VCaP (cell line): Measurements from ENCODE around the gene SDHC.

ENCODE experiments used
- H3K27ac ChIP-seq: fragments of 450-650 bp; 2 replicates; pipeline ENCODE4 v1.5.1; 2017
- TF ChIP-seq, protein P1 (sequence below): fragments of 450-650 bp; conservative IDR thresholded peaks from 2 replicates; pipeline ENCODE4 v1.5.1; 2017; ENCODE audit warnings: mild to moderate bottlenecking, moderate library complexity

The SDHC gene

DNA sequence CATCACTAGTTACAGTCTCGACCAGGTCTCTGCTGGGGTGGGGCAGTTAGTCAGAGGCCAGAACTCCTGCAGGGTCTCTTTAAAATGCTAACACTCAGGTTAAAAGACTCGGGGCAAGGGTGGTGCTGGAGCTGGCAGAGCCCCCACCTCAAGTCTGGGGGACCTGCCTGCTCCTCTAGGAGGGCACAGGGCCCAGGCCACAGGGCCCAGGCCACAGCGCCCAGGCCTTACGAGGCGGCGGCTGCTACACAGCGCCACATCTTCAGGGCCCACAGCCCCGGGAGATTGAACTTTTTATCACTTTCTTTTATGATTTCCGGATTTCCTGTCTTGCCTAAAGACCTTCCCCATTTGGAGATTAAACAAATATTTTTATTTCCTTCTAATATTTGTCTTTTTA, 14.8 kb upstream of the SDHC start:
- peak overlapping the region; percentile 70 for H3K27ac ChIP-seq
- TF ChIP-seq, protein P1, sequence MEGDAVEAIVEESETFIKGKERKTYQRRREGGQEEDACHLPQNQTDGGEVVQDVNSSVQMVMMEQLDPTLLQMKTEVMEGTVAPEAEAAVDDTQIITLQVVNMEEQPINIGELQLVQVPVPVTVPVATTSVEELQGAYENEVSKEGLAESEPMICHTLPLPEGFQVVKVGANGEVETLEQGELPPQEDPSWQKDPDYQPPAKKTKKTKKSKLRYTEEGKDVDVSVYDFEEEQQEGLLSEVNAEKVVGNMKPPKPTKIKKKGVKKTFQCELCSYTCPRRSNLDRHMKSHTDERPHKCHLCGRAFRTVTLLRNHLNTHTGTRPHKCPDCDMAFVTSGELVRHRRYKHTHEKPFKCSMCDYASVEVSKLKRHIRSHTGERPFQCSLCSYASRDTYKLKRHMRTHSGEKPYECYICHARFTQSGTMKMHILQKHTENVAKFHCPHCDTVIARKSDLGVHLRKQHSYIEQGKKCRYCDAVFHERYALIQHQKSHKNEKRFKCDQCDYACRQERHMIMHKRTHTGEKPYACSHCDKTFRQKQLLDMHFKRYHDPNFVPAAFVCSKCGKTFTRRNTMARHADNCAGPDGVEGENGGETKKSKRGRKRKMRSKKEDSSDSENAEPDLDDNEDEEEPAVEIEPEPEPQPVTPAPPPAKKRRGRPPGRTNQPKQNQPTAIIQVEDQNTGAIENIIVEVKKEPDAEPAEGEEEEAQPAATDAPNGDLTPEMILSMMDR: 0 out of 2 replicates have a peak, but pooled peaks have one; percentile 10

DNA sequence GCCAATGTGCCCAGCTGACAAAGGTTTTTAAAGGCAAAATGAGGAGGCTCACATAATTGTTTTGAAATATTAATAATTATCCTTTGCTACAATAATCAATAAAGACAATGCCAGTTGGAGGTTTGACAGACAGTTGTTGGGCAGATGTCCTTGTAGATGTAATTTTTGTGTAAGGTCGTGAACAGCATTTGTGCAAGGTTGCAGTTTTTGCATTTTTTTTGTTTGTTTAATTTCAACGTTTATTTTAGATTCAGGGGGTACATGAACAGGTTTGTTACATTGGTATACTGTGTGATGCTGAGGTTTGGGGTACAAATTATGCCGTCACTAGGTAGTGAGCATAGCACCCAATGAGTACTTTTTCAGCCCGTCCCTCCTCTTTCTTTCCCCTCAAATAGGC, 13.7 kb upstream of the SDHC start:
- TF ChIP-seq, protein P1: no peak
- peak overlapping the region; percentile 70 for H3K27ac ChIP-seq

DNA sequence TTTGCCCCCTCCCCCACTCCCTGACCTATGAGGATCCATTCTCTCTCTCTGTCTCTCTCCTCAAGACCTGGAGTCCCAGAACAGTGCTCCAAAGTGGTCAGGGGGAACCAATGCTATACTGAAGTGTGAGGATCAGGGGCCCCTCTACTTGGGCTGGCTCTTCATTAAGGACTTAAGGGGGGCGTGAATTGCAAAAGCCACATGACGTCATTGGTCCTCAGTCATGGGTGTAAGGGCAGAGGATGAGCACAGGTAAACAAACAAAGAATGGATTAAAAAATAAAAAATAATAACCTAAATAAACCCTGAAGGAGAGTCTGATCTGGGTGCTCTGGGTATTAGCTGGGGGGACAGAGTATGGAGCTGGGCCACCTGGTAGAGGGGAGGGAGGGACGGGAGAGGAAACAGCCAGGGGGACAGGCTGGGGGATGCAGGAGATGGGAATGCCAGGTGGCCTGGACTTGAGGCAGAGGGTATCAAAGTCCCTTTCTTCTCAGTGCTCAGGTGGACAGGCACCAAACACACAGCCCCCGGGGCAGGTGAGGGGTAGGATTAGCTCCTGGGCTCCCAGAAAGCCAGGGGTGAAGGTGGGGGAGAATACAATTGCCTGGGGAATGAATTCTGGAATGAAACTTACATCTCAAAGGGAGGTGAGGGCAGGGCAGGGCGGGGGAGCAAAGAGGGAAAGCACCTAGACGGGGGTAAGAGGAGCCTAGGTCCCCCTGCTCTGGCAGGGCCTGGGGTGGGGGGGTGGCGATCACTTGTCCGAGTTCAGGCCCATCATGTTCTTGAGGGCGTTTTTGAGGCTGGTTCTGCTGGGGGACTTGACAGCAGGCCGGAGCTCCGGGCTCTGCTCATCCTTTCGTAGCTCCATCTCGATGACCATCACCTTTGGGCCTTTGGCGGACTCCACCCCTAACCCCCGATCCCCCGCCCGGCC, 9.0 kb upstream of the SDHC start:
- H3K27ac ChIP-seq: no peak overlapping the region
- TF ChIP-seq, protein P1: no peak

DNA sequence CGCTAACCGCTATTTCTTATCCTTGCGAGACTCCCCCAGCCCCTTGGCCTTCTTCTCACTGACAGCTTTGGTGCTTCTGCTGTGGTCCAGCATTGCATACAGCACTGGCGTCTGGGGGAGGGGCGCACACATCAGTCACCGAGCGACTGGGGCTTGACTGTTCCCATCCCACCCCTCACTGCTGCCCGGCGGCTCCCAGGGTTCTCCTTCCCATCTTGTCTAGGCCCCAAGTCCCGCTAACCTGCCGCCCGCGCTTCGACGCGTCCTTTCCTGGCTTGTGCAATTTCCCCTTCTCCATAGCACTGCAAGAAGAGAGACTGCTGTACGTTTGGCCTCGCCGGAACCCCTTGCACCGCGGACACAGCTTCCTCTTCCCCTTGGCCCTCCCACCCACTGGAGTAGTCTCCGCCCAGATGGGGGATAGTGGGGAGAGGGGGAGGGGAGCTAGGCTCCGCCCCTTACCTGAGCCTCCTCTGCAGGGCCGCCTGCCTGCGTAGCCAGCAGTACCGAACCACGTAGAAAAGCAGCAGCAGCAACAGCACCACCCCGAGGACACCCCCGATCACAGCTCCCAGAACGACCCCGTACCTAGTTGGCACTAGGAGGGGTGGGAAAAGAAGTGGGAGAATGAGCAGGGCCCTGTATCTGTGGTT, 8.2 kb upstream of the SDHC start:
- TF ChIP-seq, protein P1: no peak
- no peak overlapping the region for H3K27ac ChIP-seq

DNA sequence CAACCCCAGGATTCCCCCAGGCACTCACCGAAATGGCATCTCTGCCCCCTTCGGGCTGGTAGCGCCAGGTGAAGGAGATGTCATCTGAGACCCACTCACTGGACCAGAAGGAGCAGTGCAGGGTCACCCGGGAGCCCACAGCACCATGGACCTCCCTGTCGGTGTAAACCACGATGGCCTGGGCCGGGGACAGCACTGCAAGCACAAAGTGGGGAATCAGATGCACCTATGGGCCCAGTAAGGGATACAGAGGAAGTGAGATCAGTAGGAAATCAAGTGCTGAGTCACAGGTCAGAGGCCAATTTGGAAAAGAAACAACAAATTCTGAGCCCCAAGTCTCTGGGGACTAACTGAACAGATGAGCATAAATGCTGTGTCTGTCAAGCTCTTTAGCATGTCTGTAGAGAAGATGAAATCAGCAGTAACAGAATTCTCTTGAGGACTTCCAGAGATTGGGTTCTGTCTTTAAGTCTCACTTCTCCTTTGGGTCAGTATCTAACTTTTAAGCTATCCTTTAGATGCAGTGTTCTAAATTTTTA, 6.9 kb upstream of the SDHC start:
- H3K27ac ChIP-seq: no peak overlapping the region
- TF ChIP-seq, protein P1: no peak

DNA sequence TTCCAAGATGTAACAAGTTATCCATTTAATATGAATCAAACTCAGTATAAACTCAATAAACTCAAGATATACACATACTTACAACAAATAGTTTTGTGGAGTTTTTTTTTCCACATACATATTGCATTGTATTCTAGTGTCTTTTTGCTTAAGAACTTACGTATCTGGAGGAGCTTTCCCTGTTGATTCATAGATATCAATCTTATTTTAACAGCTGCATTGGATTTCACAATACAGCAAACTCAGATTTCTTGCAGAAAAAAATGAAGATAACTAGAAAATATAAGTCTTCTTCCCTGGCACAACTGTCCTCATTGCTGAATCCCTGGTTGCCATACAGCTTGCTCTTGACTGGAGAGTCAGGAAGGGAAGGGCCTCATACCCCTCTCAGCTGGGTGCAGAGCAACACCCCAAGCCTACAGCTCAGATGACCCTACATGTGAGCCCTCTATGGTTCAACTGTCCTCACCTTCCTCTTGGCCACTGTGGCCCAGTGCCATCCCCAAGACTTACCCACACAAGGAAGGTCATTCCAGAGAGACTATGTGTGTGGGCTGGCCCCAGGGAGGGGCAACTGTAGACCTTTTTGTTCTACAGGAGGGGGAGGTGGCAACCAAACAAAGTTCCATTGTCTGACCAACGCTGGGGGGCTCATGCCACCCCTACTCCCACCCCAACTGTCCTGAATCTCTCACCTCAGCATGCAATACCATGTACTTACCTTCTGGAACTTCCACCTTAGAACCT, 6.1 kb upstream of the SDHC start:
- H3K27ac ChIP-seq: no peak overlapping the region
- TF ChIP-seq, protein P1: no peak

DNA sequence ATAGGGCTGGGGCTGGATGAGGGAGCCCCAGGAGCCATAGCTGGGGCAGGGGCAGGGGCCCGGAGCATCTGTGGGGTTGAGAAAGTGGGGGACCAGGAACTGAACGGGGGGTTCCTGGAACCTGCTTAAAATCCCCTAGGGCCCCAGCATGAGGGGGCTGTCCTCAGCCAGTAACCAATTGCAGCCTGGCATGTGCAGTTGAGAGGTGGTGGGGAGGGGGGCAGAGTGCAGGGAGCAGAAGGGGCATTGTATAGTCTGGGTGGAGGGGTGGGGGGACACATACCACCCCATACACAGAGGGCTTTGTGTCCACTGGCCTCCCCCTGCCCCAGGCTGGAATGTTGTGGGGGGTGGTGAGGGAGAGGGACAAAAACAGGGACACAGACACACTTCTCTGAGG, 4.3 kb upstream of the SDHC start, which contains the start of gene MPZ:
Gene MPZ (minus strand): TSS at position 101 of the 400 bp plus-strand sequence. CDS start 63 bp downstream, at position 38.
- TF ChIP-seq, protein P1: no peak
- no peak within 1 kb of the TSS for H3K27ac ChIP-seq
